Ectodermal cell (in vitro differentiated cells): ENCODE measurements around the gene TGOLN2.
"Not testable (repeated sequence)": the region's sequence is repeated elsewhere in the genome, so short reads cannot be mapped to it uniquely, and the experiment has no call there.

Experiments
- H3K27ac ChIP-seq: 2 replicates; pipeline ENCODE4 v1.7.0; 2013; ENCODE audit warnings: mild to moderate bottlenecking, low read depth, low read length; ENCODE audit not compliant: insufficient read depth, poor library complexity, severe bottlenecking
- H3K27me3 ChIP-seq: 2 replicates; pipeline ENCODE4 v1.7.0; 2013; ENCODE audit warnings: mild to moderate bottlenecking, low read length; ENCODE audit not compliant: insufficient read depth, control insufficient read depth, poor library complexity, severe bottlenecking
- H3K36me3 ChIP-seq: one replicate; pipeline ENCODE4 v1.7.0; 2013; ENCODE audit warnings: low read length; ENCODE audit not compliant: control insufficient read depth, insufficient read depth
- H3K4me1 ChIP-seq: one replicate; pipeline ENCODE4 v1.7.0; 2013; ENCODE audit warnings: low read length; ENCODE audit not compliant: control insufficient read depth, insufficient read depth
- H3K4me3 ChIP-seq: 2 replicates; pipeline ENCODE4 v1.7.0; 2013; ENCODE audit warnings: low read depth, low read length, control low read depth; ENCODE audit not compliant: insufficient read depth
- H3K9me3 ChIP-seq: 2 replicates; pipeline ENCODE4 v1.7.0; 2013; ENCODE audit warnings: mild to moderate bottlenecking, low read length, moderate library complexity; ENCODE audit not compliant: control insufficient read depth
- WGBS, 2 experiments: methylation state at CpG; one replicate each; pipeline ENCODE4 v1.1.7; 2013; ENCODE audit warnings: missing lambda C conversion rate in 2 of 2; 5-methylcytosine and 5-hydroxymethylcytosine counted together

The TGOLN2 gene

GRCh38 chr2:85340034-85340892, 12.5 kb upstream of the TGOLN2 start:
- Histone ChIP-seq H3K27me3 (no peaks in the 10 kb centered on the region), H3K4me1 (no peaks in the 10 kb centered on the region), H3K27ac (no peak overlapping the region), H3K9me3 (no peaks in the 10 kb centered on the region), H3K36me3 (no peaks in the 10 kb centered on the region), H3K4me3 (no peak overlapping the region)
- 80 to 84% methylated on average over 13 of the region's 13 CpGs for WGBS, 2 experiments

GRCh38 chr2:85334928-85335327, 7.1 kb upstream of the TGOLN2 start:
- 49 to 50% methylated on average over 2 of the region's 2 CpGs for WGBS, 2 experiments
- H3K4me3 ChIP-seq, result no peak overlapping the region
- H3K27ac ChIP-seq, result no peak overlapping the region
- H3K9me3 ChIP-seq, result no peaks in the 10 kb centered on the region
- no peaks in the 10 kb centered on the region for H3K4me1 ChIP-seq
- H3K36me3 ChIP-seq, result no peaks in the 10 kb centered on the region
- no peaks in the 10 kb centered on the region for H3K27me3 ChIP-seq

- not testable (repeated sequence) for H3K27ac ChIP-seq, H3K9me3 ChIP-seq, H3K4me3 ChIP-seq, H3K4me1 ChIP-seq, H3K27me3 ChIP-seq, H3K36me3 ChIP-seq
- 93 to 97% methylated on average over 3 of the region's 4 CpGs for WGBS, 2 experiments
Observed at GRCh38 chr2:85333877-85334276, 6.1 kb upstream of the TGOLN2 start.

GRCh38 chr2:85330839-85331636, 3.2 kb upstream of the TGOLN2 start:
- H3K9me3 ChIP-seq, result no peaks in the 10 kb centered on the region
- H3K4me1 ChIP-seq, result no peaks in the 10 kb centered on the region
- H3K27me3 ChIP-seq, result no peaks in the 10 kb centered on the region
- H3K27ac ChIP-seq, result no peak overlapping the region
- no peaks in the 10 kb centered on the region for H3K36me3 ChIP-seq
- 79 to 83% methylated on average over 13 of the region's 13 CpGs for WGBS, 2 experiments
- no peak overlapping the region for H3K4me3 ChIP-seq

DNA sequence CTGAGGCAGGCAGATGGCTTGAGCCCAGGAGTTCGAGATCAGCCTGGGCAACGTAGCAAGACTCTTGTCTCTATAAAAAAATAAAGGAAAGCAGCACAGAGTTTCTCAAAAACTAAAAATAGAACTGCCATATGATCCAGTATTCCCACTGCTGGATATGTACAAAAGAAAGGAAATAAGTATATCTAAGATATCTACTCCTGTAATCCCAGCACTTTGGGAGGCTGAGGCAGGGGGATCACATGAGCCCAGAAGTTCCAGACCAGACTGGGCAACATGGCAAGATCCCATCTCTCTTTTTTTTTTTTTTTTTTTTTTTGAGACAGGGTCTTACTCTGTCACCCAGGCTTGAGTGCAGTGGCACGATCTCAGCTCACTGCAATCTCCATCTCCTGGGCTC, 1.9 kb upstream of the TGOLN2 start:
- WGBS, 2 experiments, result 90 to 96% methylated on average over 3 of the region's 3 CpGs
- H3K9me3 ChIP-seq, H3K27me3 ChIP-seq, H3K4me3 ChIP-seq, H3K36me3 ChIP-seq, H3K4me1 ChIP-seq, H3K27ac ChIP-seq: not testable (repeated sequence)

- H3K27ac ChIP-seq, result no peak overlapping the region
- no peaks in the 10 kb centered on the region for H3K27me3 ChIP-seq
- H3K4me3 ChIP-seq, result no peak overlapping the region
- no peaks in the 10 kb centered on the region for H3K9me3 ChIP-seq
- no peaks in the 10 kb centered on the region for H3K4me1 ChIP-seq
- H3K36me3 ChIP-seq, result peaks cover 6% of the 10 kb centered on the region
Observed at GRCh38 chr2:85329181-85329651, 1.4 kb upstream of the TGOLN2 start.

GRCh38 chr2:85327160-85327821, 498 bp downstream of the TGOLN2 start:
- Histone ChIP-seq H3K27ac (no peak overlapping the region), H3K4me1 (no peaks in the 10 kb centered on the region), H3K27me3 (no peaks in the 10 kb centered on the region), H3K36me3 (peaks cover 12% of the 10 kb centered on the region), H3K9me3 (no peaks in the 10 kb centered on the region), H3K4me3 (peak overlapping the region; percentile 87)
- 7% methylated on average over 41 of the region's 41 CpGs for WGBS, 2 experiments

- H3K36me3 ChIP-seq, result peaks cover 16% of the 10 kb centered on the region
- 35 to 39% methylated on average over 32 of the region's 32 CpGs for WGBS, 2 experiments
- H3K4me1 ChIP-seq, result no peaks in the 10 kb centered on the region
Observed at GRCh38 chr2:85326406-85327159, 1.2 kb downstream of the TGOLN2 start.

GRCh38 chr2:85325466-85325811, 2.4 kb downstream of the TGOLN2 start:
- Histone ChIP-seq H3K9me3 (no peaks in the 10 kb centered on the region), H3K36me3 (peaks cover 21% of the 10 kb centered on the region), H3K4me3 (no peak overlapping the region), H3K4me1 (no peaks in the 10 kb centered on the region), H3K27ac (no peak overlapping the region), H3K27me3 (no peaks in the 10 kb centered on the region)
- WGBS, 2 experiments, result 86 to 90% methylated on average over 9 of the region's 9 CpGs

More at GRCh38 chr2:85326406-85327159, 1.2 kb downstream of the TGOLN2 start:
- Histone ChIP-seq H3K27ac (no peak overlapping the region), H3K4me3 (peak overlapping the region; percentile 87), H3K27me3 (no peaks in the 10 kb centered on the region), H3K9me3 (no peaks in the 10 kb centered on the region)
